Mammary epithelial cell (primary cell): Measurements from ENCODE around the gene H3-3A.

ENCODE experiments used
- EZH2 ChIP-seq: IDR thresholded peaks from 2 replicates; pipeline ENCODE4 v1.6.1; 2012; ENCODE audit warnings: low read length, inconsistent platforms, borderline replicate concordance
- TF ChIP-seq, protein P1 (sequence below), 2 donors: IDR thresholded peaks in 1 of 2; conservative IDR thresholded peaks in 1 of 2; 2 replicates each; pipeline ENCODE4 v1.5.1; 2011 to 2012; ENCODE audit warnings: inconsistent platforms in 2 of 2, low read length in 2 of 2, mild to moderate bottlenecking in 2 of 2, control low read depth in 1 of 2, low read depth in 1 of 2; ENCODE audit not compliant: insufficient read depth in 1 of 2; ENCODE audit errors: extremely low read depth in 1 of 2

DNA sequence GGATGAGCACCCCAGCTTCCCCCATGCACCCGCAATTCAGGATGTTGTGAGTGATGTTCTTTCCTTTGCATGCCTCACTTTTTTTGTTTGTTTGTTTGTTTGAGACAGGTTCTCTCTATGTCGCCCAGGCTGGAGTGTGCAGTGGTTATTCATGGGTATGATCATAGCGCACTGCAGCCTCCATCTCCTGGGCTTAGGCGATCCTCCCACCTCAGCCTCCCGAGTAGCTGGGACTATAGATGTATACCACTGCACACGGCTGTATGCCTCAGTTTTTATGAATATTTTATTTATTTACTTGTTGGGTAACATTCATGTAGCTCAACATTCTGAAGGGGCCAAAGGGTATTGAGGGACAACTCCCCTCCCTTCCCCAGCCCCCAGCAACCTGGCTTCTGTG is 54.8 kb downstream of the H3-3A start:
- TF ChIP-seq, protein P1, sequence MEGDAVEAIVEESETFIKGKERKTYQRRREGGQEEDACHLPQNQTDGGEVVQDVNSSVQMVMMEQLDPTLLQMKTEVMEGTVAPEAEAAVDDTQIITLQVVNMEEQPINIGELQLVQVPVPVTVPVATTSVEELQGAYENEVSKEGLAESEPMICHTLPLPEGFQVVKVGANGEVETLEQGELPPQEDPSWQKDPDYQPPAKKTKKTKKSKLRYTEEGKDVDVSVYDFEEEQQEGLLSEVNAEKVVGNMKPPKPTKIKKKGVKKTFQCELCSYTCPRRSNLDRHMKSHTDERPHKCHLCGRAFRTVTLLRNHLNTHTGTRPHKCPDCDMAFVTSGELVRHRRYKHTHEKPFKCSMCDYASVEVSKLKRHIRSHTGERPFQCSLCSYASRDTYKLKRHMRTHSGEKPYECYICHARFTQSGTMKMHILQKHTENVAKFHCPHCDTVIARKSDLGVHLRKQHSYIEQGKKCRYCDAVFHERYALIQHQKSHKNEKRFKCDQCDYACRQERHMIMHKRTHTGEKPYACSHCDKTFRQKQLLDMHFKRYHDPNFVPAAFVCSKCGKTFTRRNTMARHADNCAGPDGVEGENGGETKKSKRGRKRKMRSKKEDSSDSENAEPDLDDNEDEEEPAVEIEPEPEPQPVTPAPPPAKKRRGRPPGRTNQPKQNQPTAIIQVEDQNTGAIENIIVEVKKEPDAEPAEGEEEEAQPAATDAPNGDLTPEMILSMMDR (conservative IDR thresholded peaks at IDR 0.05 in 1 of 2, IDR thresholded peaks at IDR 0.05 in 1 of 2; ENCODE audit: extremely low read depth in 1 of 2, insufficient read depth in 1 of 2, low read depth in 1 of 2, low read length in 2 of 2): no peak
- no peak for TF ChIP-seq EZH2
